Measurements from ENCODE around the gene NMUR1. TPM values are rescaled to one million over a fixed set of nuclear protein-coding genes. Genes with fewer than 3 reads are reported as not detected.

Gene NMUR1
- total RNA-seq, 1 donor from 2014 or later: not detected

GRCh38 chr2:231526341-231527090 lies 3.7 kb downstream of the NMUR1 start:
- no peak overlapping the region for H3K4me3 Mint-ChIP-seq (ENCODE audit: unreplicated experiment)
- peaks cover 18% of the 10 kb centered on the region for H3K27me3 Mint-ChIP-seq (ENCODE audit: unreplicated experiment)
- H3K4me1 Mint-ChIP-seq (ENCODE audit: unreplicated experiment): peaks cover 15% of the 10 kb centered on the region
- no peak overlapping the region for H3K27ac Mint-ChIP-seq (ENCODE audit: unreplicated experiment)
- H3K36me3 Mint-ChIP-seq (ENCODE audit: unreplicated experiment): no peaks in the 10 kb centered on the region
- no peak for TF ChIP-seq CTCF (IDR thresholded peaks at IDR 0.05)
- no peak for DNase-seq (ENCODE audit: extremely low spot score, unreplicated experiment)
- H3K9me3 Mint-ChIP-seq (ENCODE audit: unreplicated experiment): no peaks in the 10 kb centered on the region

GRCh38 chr2:231525248-231526163 lies 4.7 kb downstream of the NMUR1 start:
- Mint-ChIP-seq H3K36me3 (ENCODE audit: unreplicated experiment) (no peaks in the 10 kb centered on the region), H3K27ac (ENCODE audit: unreplicated experiment) (no peak overlapping the region), H3K27me3 (ENCODE audit: unreplicated experiment) (peaks cover 14% of the 10 kb centered on the region), H3K4me1 (ENCODE audit: unreplicated experiment) (peaks cover 13% of the 10 kb centered on the region), H3K4me3 (ENCODE audit: unreplicated experiment) (no peak overlapping the region), H3K9me3 (ENCODE audit: unreplicated experiment) (no peaks in the 10 kb centered on the region)
- no peak for DNase-seq (ENCODE audit: extremely low spot score, unreplicated experiment)
- no peak for TF ChIP-seq CTCF (IDR thresholded peaks at IDR 0.05)

GRCh38 chr2:231524477-231525247 lies 5.6 kb downstream of the NMUR1 start:
- Mint-ChIP-seq H3K9me3 (ENCODE audit: unreplicated experiment) (no peaks in the 10 kb centered on the region), H3K27ac (ENCODE audit: unreplicated experiment) (no peak overlapping the region)
- no peak for TF ChIP-seq CTCF (IDR thresholded peaks at IDR 0.05)

GRCh38 chr2:231523451-231524285 lies 6.6 kb downstream of the NMUR1 start:
- Mint-ChIP-seq H3K27ac (ENCODE audit: unreplicated experiment) (no peak overlapping the region), H3K9me3 (ENCODE audit: unreplicated experiment) (no peaks in the 10 kb centered on the region), H3K27me3 (ENCODE audit: unreplicated experiment) (peaks cover 6% of the 10 kb centered on the region), H3K4me1 (ENCODE audit: unreplicated experiment) (peaks cover 13% of the 10 kb centered on the region), H3K36me3 (ENCODE audit: unreplicated experiment) (no peaks in the 10 kb centered on the region), H3K4me3 (ENCODE audit: unreplicated experiment) (no peak overlapping the region)
- TF ChIP-seq CTCF (IDR thresholded peaks at IDR 0.05): no peak
- DNase-seq (ENCODE audit: extremely low spot score, unreplicated experiment): no peak

More at GRCh38 chr2:231524477-231525247, 5.6 kb downstream of the NMUR1 start:
- no peak for DNase-seq (ENCODE audit: extremely low spot score, unreplicated experiment)
- no peaks in the 10 kb centered on the region for H3K36me3 Mint-ChIP-seq (ENCODE audit: unreplicated experiment)
- H3K27me3 Mint-ChIP-seq (ENCODE audit: unreplicated experiment): peaks cover 15% of the 10 kb centered on the region
- no peak overlapping the region for H3K4me3 Mint-ChIP-seq (ENCODE audit: unreplicated experiment)
- peaks cover 13% of the 10 kb centered on the region for H3K4me1 Mint-ChIP-seq (ENCODE audit: unreplicated experiment)

Measured in osteocyte (in vitro differentiated cells).